Natural killer cell (primary cell): ENCODE measurements around the gene KEL. TPM values are rescaled to one million over a fixed set of nuclear protein-coding genes. Genes with fewer than 3 reads are reported as not detected.
"Not testable (repeated sequence)": the region's sequence is repeated elsewhere in the genome, so short reads cannot be mapped to it uniquely, and the experiment has no call there.

Source experiments
- ATAC-seq, 3 donors: fragments of 150-1000 bp in 2 of 3; fragments of 200-7000 bp in 1 of 3; cut with Tn5 transposase; 1 replicate in 1 of 3; 2 replicates in 2 of 3; pipeline ENCODE4 v1.10.0; 2021; ENCODE audit warnings: mild to moderate bottlenecking in 2 of 3, moderate library complexity in 2 of 3
- DNase-seq, 2 donors: peaks; one replicate each; pipeline versions ENCODE4 v3.0.0 to v3.0.0-alpha.2; 2013 to 2021; ENCODE audit warnings: mixed read lengths in 1 of 2
- H3K27ac ChIP-seq: one replicate; pipeline ENCODE4 v1.5.1; 2013; ENCODE audit warnings: mild to moderate bottlenecking, low read length
- H3K27me3 ChIP-seq: one replicate; pipeline ENCODE4 v1.6.1; 2013; ENCODE audit warnings: low read length; ENCODE audit not compliant: control insufficient read depth, insufficient read depth
- H3K36me3 ChIP-seq: one replicate; pipeline ENCODE4 v1.6.1; 2013; ENCODE audit warnings: low read length; ENCODE audit not compliant: control insufficient read depth, insufficient read depth
- H3K4me1 ChIP-seq: one replicate; pipeline ENCODE4 v1.6.1; 2013; ENCODE audit warnings: low read length; ENCODE audit not compliant: control insufficient read depth, insufficient read depth
- H3K4me3 ChIP-seq: one replicate; pipeline ENCODE4 v1.5.1; 2013; ENCODE audit warnings: low read length
- H3K9me3 ChIP-seq: one replicate; pipeline ENCODE4 v1.6.1; 2013; ENCODE audit warnings: low read length; ENCODE audit not compliant: control insufficient read depth, insufficient read depth
- H3K27ac Mint-ChIP-seq, 2 donors: one replicate each; pipeline ENCODE4 v1.8.0; 2022; ENCODE audit warnings: mild to moderate bottlenecking in 2 of 2, mixed read lengths in 2 of 2, moderate library complexity in 1 of 2
- H3K27me3 Mint-ChIP-seq, 2 donors: one replicate each; pipeline ENCODE4 v1.8.0; 2022; ENCODE audit warnings: low read depth in 2 of 2, mixed read lengths in 2 of 2
- H3K36me3 Mint-ChIP-seq: one replicate; pipeline ENCODE4 v1.8.0; 2022; ENCODE audit warnings: mixed read lengths
- H3K4me1 Mint-ChIP-seq, 2 donors: one replicate each; pipeline ENCODE4 v1.8.0; 2022; ENCODE audit warnings: mixed read lengths in 2 of 2
- H3K4me3 Mint-ChIP-seq: one replicate; pipeline ENCODE4 v1.8.0; 2022; ENCODE audit warnings: mild to moderate bottlenecking, moderate library complexity, mixed read lengths
- H3K9me3 Mint-ChIP-seq, 2 donors: one replicate each; pipeline ENCODE4 v1.8.0; 2022; ENCODE audit warnings: mixed read lengths in 2 of 2
- WGBS: methylation state at CpG from one replicate; pipeline ENCODE4 v1.1.7; 2013; ENCODE audit warnings: missing lambda C conversion rate; ENCODE audit not compliant: insufficient coverage; 5-methylcytosine and 5-hydroxymethylcytosine counted together
- intact Hi-C: fragments of 100-400 bp; cut with micrococcal nuclease; formaldehyde crosslinking; loops from one replicate; pipeline ENCODE4 v1.14.2; 2022
- total RNA-seq, 4 donors: library from RNA; stranded (reverse); fragments of 120-200 nt in 1 of 4; gene quantifications; one replicate each; pipeline versions ENCODE4 v1.2.3 to v1.2.4, GENCODE V29; 2013 to 2022
- TF ChIP-seq, protein P1 (sequence below): fragments of 200-600 bp; IDR thresholded peaks from one replicate; pipeline ENCODE4 v1.8.0; 2022; ENCODE audit warnings: antibody characterized with exemption

The KEL gene
- total RNA-seq, 3 donors from 2014 or later (not counting 1 experiment from before 2014, with no cell fraction given), result 0.09 to 0.61 TPM; not detected in 1

DNA sequence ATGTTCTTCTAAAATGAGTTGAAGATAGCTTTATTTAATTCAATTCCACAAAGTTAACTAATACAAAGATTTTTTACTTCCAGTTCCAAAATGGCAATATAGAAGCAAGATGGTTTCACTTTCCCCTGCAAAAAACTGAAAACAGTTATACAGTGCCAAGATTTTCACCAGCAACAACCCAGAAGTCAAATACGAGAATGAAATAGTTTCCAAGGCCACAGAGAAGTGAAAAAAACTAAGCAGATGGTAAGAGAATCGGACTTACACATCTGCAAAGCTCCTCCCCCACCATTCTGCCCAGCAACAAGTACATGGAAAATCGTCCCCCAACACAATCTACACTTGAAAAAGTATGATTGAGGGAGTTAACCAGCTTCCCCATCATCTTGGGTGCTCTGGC, 30.3 kb upstream of the KEL start:
- H3K4me3 ChIP-seq, result no peak overlapping the region
- Mint-ChIP-seq H3K27me3 (peaks cover 10 to 38% of the 10 kb centered on the region in 2 donors), H3K36me3 (no peaks in the 10 kb centered on the region), H3K4me1 (no peaks in the 10 kb centered on the region), H3K4me3 (no peak overlapping the region), H3K9me3 (peaks cover 0 to 2% of the 10 kb centered on the region in 2 donors), H3K27ac (no peak overlapping the region)
- no peaks in the 10 kb centered on the region for H3K27me3 ChIP-seq
- ATAC-seq, result no peak
- DNase-seq, result no peak
- TF ChIP-seq, protein P1, sequence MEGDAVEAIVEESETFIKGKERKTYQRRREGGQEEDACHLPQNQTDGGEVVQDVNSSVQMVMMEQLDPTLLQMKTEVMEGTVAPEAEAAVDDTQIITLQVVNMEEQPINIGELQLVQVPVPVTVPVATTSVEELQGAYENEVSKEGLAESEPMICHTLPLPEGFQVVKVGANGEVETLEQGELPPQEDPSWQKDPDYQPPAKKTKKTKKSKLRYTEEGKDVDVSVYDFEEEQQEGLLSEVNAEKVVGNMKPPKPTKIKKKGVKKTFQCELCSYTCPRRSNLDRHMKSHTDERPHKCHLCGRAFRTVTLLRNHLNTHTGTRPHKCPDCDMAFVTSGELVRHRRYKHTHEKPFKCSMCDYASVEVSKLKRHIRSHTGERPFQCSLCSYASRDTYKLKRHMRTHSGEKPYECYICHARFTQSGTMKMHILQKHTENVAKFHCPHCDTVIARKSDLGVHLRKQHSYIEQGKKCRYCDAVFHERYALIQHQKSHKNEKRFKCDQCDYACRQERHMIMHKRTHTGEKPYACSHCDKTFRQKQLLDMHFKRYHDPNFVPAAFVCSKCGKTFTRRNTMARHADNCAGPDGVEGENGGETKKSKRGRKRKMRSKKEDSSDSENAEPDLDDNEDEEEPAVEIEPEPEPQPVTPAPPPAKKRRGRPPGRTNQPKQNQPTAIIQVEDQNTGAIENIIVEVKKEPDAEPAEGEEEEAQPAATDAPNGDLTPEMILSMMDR, result no peak
- intact Hi-C loops, result no loop called here
- no peaks in the 10 kb centered on the region for H3K4me1 ChIP-seq
- no peaks in the 10 kb centered on the region for H3K36me3 ChIP-seq
- no peak overlapping the region for H3K27ac ChIP-seq
- no peaks in the 10 kb centered on the region for H3K9me3 ChIP-seq
- WGBS, result 56% methylated on average over 1 of the region's 3 CpGs

GRCh38 chr7:142984297-142984696, 22.1 kb upstream of the KEL start:
- no peak overlapping the region for H3K27ac Mint-ChIP-seq
- no peaks in the 10 kb centered on the region for H3K4me1 Mint-ChIP-seq
- Histone ChIP-seq H3K9me3 (no peaks in the 10 kb centered on the region), H3K4me3 (no peak overlapping the region), H3K4me1 (no peaks in the 10 kb centered on the region), H3K36me3 (no peaks in the 10 kb centered on the region), H3K27me3 (no peaks in the 10 kb centered on the region), H3K27ac (no peak overlapping the region)
- TF ChIP-seq, protein P1, result no peak
- 83% methylated on average over 1 of the region's 1 CpG for WGBS
- H3K4me3 Mint-ChIP-seq, result no peak overlapping the region
- peaks cover 34 to 40% of the 10 kb centered on the region in 2 donors for H3K27me3 Mint-ChIP-seq
- H3K36me3 Mint-ChIP-seq, result no peaks in the 10 kb centered on the region
- ATAC-seq (no peak), DNase-seq (no peak)
- intact Hi-C loops, result no loop called here
- peaks cover 0 to 2% of the 10 kb centered on the region in 2 donors for H3K9me3 Mint-ChIP-seq

GRCh38 chr7:142983825-142984224, 21.7 kb upstream of the KEL start:
- peaks cover 0 to 2% of the 10 kb centered on the region in 2 donors for H3K9me3 Mint-ChIP-seq
- TF ChIP-seq, protein P1, result no peak
- intact Hi-C loops, result no loop called here
- no peaks in the 10 kb centered on the region for H3K27me3 ChIP-seq
- DNase-seq, result no peak
- H3K27ac ChIP-seq, result no peak overlapping the region
- no peak overlapping the region for H3K27ac Mint-ChIP-seq
- 71% methylated on average over 1 of the region's 1 CpG for WGBS
- H3K4me1 ChIP-seq, result no peaks in the 10 kb centered on the region
- no peak overlapping the region for H3K4me3 Mint-ChIP-seq
- no peak overlapping the region for H3K4me3 ChIP-seq
- peaks cover 38 to 40% of the 10 kb centered on the region in 2 donors for H3K27me3 Mint-ChIP-seq
- peak in 2 of 3 donors; percentile 30 to 41 for ATAC-seq
- no peaks in the 10 kb centered on the region for H3K9me3 ChIP-seq
- H3K36me3 ChIP-seq, result no peaks in the 10 kb centered on the region
- no peaks in the 10 kb centered on the region for H3K4me1 Mint-ChIP-seq
- no peaks in the 10 kb centered on the region for H3K36me3 Mint-ChIP-seq

DNA sequence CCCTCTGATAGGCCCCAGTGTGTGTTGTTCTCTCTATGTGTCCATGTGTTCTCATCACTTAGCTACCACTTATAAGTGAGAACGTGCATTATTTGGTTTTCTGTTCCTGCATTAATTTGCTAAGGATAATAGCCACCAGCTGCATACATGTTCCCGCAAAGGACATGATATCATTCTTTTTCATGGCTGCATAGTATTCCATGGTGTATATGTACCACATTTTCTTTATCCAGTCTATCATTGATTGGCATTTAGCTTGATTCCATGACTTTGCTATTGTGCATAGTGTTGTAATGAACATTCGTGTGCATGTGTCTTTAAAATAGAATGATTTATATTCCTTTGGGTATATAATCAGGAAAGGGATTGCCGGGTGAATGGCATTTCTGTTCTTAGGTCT, 16.2 kb upstream of the KEL start:
- H3K36me3 Mint-ChIP-seq, H3K27ac ChIP-seq, H3K36me3 ChIP-seq, H3K27me3 ChIP-seq, H3K4me3 Mint-ChIP-seq, H3K9me3 ChIP-seq, intact Hi-C loops, H3K4me1 Mint-ChIP-seq, H3K4me3 ChIP-seq, ATAC-seq, H3K9me3 Mint-ChIP-seq, DNase-seq, H3K4me1 ChIP-seq, H3K27ac Mint-ChIP-seq: not testable (repeated sequence)
- peaks cover 33 to 39% of the 10 kb centered on the region in 2 donors for H3K27me3 Mint-ChIP-seq
- 86% methylated on average over 2 of the region's 4 CpGs for WGBS
